Astrocyte (in vitro differentiated cells and primary cell): ENCODE results near the gene PRKCA.

Source experiments
- EZH2 ChIP-seq: IDR thresholded peaks from 2 replicates; pipeline ENCODE4 v1.6.1; 2012; ENCODE audit warnings: mild to moderate bottlenecking, low read length, inconsistent platforms; ENCODE audit not compliant: insufficient read depth
- TF ChIP-seq, protein P1 (sequence below): IDR thresholded peaks from 2 replicates; pipeline ENCODE4 v1.5.1; 2011; ENCODE audit warnings: low read depth, mild to moderate bottlenecking, inconsistent platforms, low read length, moderate library complexity; ENCODE audit not compliant: insufficient read depth

DNA sequence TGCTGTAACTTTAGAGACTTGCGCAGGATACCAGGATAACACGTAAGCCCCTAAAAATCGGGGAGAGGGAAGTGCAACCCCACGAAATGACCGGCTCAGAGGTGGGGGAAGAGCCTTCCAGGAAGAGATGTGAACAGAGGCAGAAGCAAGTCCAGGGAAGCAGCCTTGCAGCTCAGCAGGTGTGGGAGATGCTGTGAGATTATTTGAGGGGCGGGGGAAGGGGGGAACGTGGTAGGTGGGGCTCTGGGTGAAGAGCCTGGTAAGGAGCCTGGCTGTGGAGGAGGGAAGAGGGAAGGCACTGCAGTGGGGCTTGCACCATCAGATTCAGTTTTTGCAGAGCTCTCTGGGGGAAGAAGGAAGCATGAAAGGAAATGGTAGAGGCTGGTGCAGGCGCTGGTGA is 437.1 kb downstream of the PRKCA start:
- TF ChIP-seq, protein P1, sequence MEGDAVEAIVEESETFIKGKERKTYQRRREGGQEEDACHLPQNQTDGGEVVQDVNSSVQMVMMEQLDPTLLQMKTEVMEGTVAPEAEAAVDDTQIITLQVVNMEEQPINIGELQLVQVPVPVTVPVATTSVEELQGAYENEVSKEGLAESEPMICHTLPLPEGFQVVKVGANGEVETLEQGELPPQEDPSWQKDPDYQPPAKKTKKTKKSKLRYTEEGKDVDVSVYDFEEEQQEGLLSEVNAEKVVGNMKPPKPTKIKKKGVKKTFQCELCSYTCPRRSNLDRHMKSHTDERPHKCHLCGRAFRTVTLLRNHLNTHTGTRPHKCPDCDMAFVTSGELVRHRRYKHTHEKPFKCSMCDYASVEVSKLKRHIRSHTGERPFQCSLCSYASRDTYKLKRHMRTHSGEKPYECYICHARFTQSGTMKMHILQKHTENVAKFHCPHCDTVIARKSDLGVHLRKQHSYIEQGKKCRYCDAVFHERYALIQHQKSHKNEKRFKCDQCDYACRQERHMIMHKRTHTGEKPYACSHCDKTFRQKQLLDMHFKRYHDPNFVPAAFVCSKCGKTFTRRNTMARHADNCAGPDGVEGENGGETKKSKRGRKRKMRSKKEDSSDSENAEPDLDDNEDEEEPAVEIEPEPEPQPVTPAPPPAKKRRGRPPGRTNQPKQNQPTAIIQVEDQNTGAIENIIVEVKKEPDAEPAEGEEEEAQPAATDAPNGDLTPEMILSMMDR = no peak
- TF ChIP-seq EZH2 = no peak
